Stimulated activated CD8-positive, alpha-beta memory T cell treated with anti-CD3 and anti-CD28 coated beads, Interleukin-2, amount 100 ng/mL, for 1 hour (primary cell): ENCODE results near the gene SF3A2.

Experiments used
- DNase-seq, 2 donors: peaks; one replicate each; pipeline ENCODE4 v3.0.0-alpha.2; 2020; ENCODE audit warnings: low read depth in 2 of 2

The SF3A2 gene

DNA sequence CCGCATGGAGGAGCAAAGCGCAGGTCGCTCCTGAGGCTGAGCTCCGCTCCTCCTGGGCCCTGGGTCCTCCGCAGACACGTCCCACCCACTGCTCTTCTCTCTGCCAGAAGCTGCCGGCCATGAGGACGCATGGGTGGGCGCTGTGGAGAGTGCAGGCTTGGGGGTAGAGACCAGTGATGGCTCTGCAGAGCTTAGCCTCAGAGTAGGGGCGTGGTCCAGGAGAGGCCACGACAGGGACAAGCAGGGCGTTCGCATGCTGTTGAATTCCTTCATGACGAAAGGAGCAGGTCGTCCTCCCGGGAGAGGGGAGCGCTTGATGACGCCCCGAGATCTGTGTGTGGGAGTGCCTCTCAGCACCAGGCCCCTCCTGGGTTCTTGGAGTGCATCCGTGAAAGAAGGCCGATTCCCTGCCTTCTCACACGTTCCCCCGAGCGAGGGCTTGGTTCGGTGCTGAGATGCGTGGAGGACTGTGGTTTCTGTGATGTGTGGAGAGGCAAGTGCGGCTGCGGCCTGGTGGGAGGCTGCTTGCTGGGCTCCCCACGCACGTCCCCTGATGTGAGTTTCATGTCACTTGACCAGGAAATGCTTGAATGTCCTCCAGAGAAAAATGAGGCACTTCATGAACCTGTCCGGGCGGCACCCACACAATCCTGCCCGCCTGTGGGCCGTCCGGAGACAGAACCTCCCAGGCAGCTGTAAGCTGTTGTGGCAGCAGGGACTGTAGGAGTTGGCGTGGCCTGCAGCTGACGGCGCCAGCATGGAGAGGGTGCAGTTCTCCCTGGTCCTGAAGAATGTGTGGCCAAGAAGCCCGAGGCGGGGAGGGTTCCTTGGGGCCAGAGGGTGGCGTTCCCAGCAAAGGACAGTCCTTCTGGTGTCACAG is 4.5 kb downstream of the SF3A2 start:
- no peak for DNase-seq

DNA sequence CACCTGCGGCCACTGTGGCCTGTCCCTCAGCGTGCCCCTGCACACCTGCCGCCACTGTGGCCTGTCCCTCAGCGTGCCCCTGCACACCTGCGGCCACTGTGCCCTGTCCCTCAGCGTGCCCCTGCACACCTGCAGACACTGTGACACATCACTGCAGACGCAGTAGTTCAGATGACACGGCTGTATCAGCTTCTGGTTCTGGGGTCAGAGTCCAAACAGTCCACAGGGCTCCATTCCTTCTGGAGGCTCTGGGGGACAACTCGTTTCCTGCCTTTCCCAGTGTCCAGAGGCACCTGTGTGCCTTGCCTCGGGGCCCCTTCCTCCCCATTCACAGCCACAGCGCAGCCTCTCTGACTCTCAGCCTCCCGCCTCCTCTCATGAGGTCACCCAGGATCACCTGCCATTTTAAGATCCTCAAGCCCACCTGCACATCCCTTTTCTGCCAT is 5.5 kb downstream of the SF3A2 start:
- DNase-seq = no peak

DNA sequence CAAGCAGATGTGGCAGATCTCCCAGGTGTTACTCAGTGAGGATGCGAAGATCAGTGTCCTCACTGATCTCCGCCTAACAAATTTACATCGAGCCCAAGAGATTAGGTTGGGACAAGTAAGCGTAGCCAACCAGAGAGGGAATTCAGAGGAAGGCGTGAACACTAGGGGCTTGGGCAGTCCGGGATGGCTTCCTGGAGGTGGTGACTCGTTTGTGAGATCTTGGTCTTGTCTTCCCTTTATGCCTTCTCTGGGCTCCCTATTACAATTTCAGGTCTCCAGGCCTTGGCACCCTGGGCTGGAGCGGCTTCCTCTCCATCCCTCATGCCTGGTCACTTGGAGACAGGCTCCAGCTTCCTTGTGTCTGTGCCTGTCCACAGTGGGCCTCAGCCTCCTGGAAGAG is 6.2 kb downstream of the SF3A2 start:
- DNase-seq = no peak

DNA sequence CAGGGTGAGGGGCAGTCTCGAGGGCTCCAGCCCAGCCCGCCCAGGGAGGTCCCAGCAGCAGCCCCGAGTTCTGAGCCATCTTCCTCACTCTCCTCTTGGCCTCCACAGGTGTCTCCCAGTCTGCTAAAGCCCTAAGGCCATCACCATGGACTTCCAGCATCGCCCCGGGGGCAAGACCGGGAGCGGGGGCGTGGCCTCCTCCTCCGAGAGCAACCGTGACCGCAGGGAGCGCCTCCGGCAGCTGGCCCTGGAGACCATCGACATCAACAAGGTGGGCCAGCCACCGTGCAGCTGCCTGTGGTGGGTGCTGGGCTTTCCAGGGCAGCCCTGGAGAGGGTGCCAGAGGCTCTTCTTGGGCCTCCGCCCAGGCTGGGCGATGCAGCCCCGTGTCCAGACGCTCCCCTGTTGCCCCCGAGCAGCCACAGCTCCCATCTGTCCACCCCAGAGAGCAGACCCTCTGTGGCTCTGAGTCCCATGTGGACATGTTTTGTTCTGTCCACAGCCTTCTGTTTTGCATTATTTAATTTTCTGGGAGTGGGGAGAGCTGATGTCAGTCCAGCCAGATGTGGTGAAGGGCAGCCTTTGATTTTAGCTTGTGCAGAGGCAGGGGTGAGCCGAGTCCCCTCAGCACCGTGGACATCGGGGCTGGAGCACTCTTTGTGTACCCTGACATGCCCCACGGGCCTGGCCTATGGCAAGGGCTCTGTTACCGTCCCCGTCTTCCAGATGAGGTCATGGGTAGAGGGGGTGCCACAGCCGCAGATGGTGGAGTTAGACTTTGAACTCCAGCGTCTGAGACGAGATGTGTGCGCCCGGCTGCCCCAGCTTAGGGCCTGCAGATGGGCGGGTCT is 6.9 kb downstream of the SF3A2 start:
- DNase-seq = no peak

DNA sequence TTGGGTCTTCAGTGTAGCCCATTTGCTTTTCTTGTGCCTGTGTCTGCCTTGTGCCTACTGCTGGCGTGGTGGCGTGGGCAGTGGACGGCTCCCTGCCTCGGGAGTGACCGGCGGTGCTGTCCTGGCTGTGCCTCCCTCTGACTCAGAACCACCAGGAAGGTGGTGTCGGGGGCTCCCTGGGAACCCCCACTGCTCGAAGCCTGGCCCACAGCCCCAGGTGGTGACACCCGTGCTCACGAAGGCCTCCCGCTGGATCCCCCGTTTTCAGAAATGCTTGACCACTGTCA is 7.4 kb downstream of the SF3A2 start:
- no peak for DNase-seq

DNA sequence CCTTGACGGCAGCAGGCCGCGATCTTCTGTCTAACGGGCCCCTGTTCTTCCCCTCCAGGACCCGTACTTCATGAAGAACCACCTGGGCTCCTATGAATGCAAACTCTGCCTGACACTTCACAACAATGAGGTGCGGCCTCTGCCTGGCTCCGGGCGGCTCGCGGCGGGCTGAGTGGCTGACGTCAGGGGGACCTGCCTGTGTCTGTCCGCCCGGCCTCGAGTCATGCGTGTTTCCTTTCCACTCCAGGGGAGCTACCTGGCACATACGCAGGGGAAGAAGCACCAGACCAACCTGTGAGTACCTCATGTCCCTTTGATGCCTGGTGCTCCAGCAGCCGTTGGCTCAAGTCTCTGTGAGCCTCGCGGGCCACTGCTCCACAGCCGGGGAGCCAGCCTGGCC is 7.9 kb downstream of the SF3A2 start:
- no peak for DNase-seq

DNA sequence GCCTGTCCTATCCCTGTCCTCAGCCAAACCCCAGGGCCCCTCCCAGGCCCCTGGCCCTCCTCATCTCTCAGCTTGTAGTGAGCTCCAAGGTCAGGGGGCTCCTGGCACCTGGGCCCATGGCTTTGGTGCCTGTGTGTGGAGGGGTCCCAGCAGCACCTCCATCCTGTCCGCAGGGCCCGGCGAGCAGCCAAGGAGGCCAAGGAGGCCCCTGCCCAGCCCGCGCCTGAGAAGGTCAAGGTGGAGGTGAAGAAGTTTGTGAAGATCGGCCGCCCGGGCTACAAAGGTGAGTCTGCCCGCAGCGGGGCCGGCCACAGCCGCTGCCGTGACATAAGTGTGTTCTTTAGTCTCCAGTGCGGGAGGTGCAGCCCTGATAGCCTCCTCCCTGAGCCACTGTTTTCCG is 8.6 kb downstream of the SF3A2 start:
- no peak for DNase-seq

DNA sequence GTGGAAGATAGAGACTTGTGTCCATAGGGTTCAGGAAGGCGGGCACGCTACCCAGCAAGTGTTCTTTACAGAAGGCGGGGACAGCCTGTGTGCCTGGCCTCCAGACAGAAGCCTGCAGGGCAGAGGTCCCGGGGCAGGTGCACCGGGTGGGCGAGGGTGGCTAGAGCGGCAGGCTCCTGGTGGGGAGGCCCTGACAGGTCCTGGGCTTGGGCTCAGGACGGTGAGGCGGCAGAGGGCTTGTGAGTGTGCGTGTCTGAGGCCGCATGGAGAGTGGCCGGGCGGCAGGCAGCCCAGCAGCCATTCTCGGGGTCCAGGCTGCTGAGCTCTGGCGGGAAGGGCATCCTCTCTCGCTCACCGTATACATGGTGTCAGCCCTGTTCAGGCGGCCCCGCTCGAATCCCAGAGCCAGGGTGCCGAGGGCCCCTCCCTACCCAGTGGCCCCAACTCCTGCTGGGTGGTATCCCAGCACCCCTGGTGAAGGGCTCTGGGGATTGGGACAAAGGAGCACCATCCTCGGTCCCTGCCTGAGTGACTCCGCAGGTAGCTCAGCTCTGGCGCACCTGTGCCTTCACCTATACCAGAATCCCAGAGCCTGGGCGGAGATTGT is 9.5 kb downstream of the SF3A2 start:
- no peak for DNase-seq

DNA sequence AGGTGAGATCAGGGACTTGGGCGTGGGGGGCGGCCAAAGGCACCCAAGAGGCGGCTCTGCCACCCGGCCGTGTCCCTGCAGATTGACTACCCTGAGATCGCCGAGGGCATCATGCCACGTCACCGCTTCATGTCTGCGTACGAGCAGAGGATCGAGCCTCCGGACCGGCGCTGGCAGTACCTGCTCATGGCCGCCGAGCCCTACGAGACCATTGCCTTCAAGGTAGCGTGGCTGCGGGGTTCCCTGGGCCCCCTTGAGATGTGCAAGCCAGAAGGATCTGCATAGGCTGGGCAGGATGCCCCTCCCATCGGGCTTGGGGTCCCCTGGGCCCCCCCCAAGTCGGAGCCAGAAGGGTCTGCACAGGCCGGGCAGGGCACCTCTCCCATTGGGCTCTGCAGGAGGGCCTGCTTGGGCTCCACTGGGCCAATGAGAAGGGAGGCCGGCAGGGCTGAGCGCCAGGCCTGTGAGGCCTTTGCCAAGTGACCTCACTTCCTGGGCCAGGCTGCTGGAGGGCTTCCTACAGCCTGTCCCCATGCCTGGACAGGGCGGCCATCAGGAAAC is 10.3 kb downstream of the SF3A2 start:
- DNase-seq = no peak

DNA sequence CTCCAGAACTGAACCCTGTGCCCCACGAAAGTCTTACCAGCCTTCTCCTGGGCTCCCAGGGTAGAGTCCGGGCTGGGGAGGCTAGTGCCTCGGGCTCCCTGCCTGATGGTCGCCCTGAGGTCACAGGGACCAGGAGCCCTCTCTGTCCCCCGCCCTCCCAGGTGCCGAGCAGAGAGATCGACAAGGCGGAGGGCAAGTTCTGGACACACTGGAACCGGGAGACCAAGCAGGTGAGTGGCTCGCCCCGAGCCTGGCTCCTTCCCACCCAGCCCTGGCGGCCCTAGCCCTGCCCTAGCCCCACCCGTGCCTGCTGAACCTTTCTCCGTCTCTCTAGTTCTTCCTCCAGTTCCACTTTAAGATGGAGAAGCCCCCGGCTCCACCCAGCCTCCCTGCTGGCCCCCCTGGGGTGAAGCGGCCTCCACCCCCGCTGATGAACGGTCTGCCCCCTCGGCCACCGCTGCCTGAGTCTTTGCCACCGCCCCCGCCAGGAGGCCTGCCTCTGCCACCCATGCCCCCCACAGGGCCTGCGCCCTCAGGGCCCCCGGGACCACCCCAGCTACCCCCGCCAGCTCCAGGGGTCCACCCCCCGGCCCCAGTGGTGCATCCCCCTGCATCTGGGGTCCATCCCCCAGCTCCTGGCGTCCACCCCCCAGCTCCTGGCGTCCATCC is 10.9 kb downstream of the SF3A2 start:
- DNase-seq = no peak

DNA sequence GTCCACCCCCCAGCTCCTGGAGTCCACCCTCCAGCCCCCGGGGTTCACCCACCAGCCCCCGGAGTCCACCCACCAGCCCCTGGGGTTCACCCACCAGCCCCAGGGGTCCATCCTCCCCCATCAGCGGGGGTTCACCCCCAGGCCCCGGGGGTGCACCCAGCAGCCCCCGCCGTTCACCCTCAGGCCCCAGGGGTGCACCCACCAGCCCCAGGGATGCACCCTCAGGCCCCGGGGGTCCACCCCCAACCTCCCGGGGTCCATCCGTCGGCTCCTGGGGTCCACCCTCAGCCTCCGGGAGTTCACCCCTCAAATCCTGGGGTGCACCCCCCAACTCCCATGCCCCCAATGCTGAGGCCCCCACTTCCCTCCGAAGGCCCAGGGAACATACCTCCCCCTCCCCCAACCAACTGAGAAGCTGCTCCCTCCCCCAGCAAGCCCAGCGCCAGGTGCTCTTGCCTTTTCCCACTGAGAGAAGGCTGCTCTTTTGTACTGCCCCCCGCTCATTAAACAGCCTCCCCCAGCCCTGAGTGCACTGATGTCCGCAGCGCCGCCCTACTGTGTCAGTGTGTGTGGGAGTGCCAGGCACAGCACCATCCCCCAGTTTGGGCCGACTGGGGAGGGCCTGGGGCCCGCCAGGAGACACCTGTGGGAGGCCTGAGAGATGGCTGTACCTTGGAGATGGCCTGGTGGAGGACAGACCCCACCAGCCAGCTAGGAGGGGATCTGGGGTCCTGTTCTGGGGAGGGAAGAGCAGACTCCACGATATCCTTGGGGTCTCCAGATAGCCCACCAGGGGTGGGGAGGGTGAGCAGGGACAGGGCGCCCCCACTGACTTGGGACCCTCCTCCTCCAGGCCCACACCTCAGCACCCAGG is 11.7 kb downstream of the SF3A2 start:
- no peak for DNase-seq

DNA sequence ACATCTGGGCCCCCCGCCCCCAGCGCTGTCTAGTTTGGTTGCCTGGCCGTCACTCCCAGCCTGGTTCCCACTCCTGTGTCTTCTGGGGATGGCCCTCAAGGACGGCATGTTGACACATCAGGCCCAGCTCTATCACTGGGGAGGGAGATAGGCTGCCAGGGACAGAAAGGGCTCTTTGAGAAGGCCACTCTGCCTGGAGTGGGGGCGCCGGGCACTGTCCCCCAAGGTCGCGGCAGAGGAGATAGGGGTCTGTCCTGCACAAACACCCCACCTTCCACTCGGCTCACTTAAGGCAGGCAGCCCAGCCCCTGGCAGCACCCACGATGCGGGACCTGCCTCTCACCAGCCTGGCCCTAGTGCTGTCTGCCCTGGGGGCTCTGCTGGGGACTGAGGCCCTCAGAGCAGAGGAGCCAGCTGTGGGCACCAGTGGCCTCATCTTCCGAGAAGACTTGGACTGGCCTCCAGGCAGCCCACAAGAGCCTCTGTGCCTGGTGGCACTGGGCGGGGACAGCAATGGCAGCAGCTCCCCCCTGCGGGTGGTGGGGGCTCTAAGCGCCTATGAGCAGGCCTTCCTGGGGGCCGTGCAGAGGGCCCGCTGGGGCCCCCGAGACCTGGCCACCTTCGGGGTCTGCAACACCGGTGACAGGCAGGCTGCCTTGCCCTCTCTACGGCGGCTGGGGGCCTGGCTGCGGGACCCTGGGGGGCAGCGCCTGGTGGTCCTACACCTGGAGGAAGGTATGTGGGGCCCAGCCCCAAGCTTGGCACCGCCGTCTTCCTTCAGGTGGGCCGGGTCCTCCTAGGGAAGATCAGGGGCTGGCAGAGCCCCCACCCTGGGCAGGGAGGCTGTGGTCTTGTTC is 12.6 kb downstream of the SF3A2 start, which contains the start of gene AMH:
Gene AMH (plus strand): TSS at position 314 of the 857 bp plus-strand sequence. CDS start 10 bp downstream, at position 324.
- DNase-seq = no peak

DNA sequence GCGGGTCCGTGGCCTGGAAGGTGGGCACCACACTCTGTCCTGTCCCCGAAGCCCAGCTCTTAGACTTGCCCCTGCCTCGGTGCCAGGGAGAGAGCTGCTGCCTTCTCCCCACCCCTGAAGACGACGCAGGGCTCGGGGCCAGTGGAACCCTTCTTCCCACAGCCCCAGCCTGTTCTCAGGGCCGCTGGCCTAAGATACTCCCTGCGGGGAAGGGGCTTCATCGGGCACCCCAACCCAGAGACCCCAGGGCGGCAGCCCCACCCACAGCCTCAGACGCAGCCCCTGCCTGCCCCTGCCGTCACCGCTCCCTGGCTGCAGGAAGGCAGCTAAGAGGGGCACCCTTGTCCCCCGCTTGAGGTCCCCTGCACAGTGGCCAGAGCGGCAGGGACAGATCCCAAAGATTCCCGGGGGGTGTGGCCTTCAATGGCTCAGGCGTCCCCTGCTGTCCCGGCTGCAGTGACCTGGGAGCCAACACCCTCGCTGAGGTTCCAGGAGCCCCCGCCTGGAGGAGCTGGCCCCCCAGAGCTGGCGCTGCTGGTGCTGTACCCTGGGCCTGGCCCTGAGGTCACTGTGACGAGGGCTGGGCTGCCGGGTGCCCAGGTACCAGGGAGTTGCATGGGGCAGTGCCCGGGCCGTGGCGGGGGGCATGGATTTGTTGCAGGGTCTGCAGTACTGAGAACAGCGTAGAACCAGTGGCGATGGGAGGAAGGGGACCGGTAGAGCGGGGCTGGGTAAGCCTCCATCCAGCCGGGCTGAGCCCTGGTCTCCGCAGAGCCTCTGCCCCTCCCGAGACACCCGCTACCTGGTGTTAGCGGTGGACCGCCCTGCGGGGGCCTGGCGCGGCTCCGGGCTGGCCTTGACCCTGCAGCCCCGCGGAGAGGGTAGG is 13.5 kb downstream of the SF3A2 start:
- DNase-seq = no peak

DNA sequence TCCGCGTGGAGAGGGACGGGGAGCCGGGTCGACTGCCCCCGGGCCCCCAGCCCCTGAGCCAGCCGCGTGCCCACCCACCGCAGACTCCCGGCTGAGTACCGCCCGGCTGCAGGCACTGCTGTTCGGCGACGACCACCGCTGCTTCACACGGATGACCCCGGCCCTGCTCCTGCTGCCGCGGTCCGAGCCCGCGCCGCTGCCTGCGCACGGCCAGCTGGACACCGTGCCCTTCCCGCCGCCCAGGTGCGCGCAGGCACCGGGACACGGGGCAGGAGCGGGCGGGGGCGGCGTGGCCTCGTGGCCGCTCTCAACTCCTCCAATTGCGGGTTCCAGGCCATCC is 14.1 kb downstream of the SF3A2 start:
- no peak for DNase-seq

DNA sequence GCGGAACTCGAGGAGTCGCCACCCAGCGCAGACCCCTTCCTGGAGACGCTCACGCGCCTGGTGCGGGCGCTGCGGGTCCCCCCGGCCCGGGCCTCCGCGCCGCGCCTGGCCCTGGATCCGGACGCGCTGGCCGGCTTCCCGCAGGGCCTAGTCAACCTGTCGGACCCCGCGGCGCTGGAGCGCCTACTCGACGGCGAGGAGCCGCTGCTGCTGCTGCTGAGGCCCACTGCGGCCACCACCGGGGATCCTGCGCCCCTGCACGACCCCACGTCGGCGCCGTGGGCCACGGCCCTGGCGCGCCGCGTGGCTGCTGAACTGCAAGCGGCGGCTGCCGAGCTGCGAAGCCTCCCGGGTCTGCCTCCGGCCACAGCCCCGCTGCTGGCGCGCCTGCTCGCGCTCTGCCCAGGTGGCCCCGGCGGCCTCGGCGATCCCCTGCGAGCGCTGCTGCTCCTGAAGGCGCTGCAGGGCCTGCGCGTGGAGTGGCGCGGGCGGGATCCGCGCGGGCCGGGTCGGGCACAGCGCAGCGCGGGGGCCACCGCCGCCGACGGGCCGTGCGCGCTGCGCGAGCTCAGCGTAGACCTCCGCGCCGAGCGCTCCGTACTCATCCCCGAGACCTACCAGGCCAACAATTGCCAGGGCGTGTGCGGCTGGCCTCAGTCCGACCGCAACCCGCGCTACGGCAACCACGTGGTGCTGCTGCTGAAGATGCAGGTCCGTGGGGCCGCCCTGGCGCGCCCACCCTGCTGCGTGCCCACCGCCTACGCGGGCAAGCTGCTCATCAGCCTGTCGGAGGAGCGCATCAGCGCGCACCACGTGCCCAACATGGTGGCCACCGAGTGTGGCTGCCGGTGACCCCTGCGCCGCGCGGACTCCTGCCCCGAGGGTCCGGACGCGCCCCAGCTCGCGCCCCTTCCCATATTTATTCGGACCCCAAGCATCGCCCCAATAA is 14.8 kb downstream of the SF3A2 start:
- no peak for DNase-seq

DNA sequence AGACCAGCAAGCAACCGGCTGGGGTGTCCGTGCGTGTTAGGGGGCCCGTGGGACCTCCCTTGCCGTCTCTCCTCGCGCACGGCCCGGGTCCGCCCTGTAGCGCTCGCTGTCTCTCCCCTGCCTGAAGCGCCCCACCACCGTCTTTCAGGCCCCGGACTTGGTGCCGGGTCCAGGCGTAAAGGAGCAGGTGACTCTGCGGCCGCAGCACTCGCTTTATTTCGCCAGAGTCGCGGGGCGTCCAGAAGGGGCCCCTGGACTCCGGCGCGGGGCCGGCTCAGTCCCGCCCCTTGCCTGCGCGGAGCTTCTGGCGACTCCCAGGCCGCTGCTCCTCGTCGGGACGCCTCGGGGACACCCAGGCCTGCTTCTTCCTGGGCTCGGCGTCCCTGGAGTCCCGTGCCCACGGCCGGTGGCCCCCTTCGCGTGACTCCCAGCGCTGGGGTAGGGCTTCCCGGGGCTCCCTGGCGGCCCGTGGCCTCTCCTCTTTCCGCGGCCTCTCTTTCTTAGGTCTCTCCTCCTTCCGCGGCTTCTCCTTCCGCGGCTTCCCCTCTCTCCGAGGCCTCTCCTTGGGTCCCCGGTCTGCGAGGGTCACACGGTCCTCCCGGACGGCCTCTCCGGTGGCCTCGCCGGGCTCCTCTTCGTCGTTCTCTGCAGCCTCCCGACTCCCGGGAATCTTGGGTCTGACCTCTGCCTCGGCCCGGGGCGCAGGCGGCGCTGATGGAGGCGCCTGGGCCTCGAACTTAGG is 15.6 kb downstream of the SF3A2 start:
- no peak for DNase-seq

DNA sequence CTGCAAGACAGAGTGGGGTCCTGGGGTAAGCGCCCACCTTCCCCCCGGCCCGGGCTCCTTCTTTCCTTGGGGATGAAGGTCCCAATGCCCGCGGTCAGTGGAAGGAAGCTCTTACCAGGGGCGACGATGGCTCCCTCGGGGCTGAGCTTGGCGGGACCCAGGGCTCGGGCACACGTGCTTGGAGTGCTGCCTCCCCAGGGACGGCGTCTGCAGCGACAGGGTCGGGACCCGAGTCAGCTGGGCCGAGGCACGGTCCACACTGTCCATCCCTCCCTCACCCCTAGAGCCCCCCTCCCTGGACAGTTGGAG is 16.1 kb downstream of the SF3A2 start:
- no peak for DNase-seq
